K562 (cell line): Measurements from ENCODE around the gene CCDC71L.

ENCODE experiments used
- BCLAF1 ChIP-seq, 2 experiments: fragments of 450-650 bp in 1 of 2; IDR thresholded peaks; 2 replicates each; pipeline ENCODE4 v1.6.1; 2011 to 2017; ENCODE audit warnings: low read depth in 2 of 2, antibody characterized with exemption in 1 of 2, borderline replicate concordance in 1 of 2, low read length in 1 of 2, mild to moderate bottlenecking in 1 of 2, mixed read lengths in 1 of 2; ENCODE audit not compliant: control insufficient read depth in 1 of 2
- FOXJ3 ChIP-seq: sonication (generic); formaldehyde crosslinking; IDR thresholded peaks from 2 replicates; pipeline ENCODE4 v1.4.0; 2020; ENCODE audit warnings: mild to moderate bottlenecking, missing genetic modification reagents
- HDAC2 ChIP-seq: fragments of 450-650 bp; IDR thresholded peaks from 2 replicates; pipeline ENCODE4 v1.6.1; 2016; ENCODE audit warnings: mild to moderate bottlenecking
- HOMEZ ChIP-seq: fragments of 250-450 bp; sonication (Bioruptor Pico); IDR thresholded peaks from 2 replicates; pipeline ENCODE4 v1.4.0; 2020; ENCODE audit warnings: mild to moderate bottlenecking, moderate library complexity
- REST ChIP-seq, 2 experiments: fragments of 450-650 bp; formaldehyde crosslinking in 1 of 2; IDR thresholded peaks; 2 replicates each; pipeline versions ENCODE4 v1.4.0 to v1.6.1; 2014 to 2020; ENCODE audit warnings: mild to moderate bottlenecking in 2 of 2, borderline replicate concordance in 1 of 2, low read depth in 1 of 2
- STAT5A ChIP-seq: IDR thresholded peaks from 2 replicates; pipeline ENCODE4 v1.6.1; 2012; ENCODE audit warnings: low read length, inconsistent platforms, borderline replicate concordance
- ZBTB33 ChIP-seq: sonication (generic); formaldehyde crosslinking; IDR thresholded peaks from 2 replicates; pipeline ENCODE4 v1.8.1; 2023; ENCODE audit warnings: mild to moderate bottlenecking, missing genetic modification reagents
- ZNF12 ChIP-seq: sonication (generic); formaldehyde crosslinking; IDR thresholded peaks from 2 replicates; pipeline ENCODE4 v1.4.0; 2020; ENCODE audit warnings: mild to moderate bottlenecking, missing genetic modification reagents
- ZNF143 ChIP-seq: sonication (generic); formaldehyde crosslinking; IDR thresholded peaks from 2 replicates; pipeline ENCODE4 v1.9.0; 2022; ENCODE audit warnings: mild to moderate bottlenecking, missing genetic modification reagents
- ZNF398 ChIP-seq: fragments of 250-450 bp; sonication (Bioruptor Pico); IDR thresholded peaks from 2 replicates; pipeline ENCODE4 v1.8.0; 2021; ENCODE audit warnings: moderate library complexity, mild to moderate bottlenecking, inconsistent platforms

- TF ChIP-seq BCLAF1 (IDR thresholded peaks at IDR 0.05; ENCODE audit: borderline replicate concordance in 1 of 2, control insufficient read depth in 1 of 2, low read depth in 2 of 2, low read length in 1 of 2) = no peak
- no peak for TF ChIP-seq HOMEZ (CRISPR knock-in tag)
- no peak for TF ChIP-seq STAT5A
- TF ChIP-seq FOXJ3 (CRISPR knock-in tag) = no peak
- TF ChIP-seq ZNF398 (CRISPR knock-in tag) = no peak
- TF ChIP-seq HDAC2 = no peak
- TF ChIP-seq REST (IDR thresholded peaks at IDR 0.05; ENCODE audit: borderline replicate concordance) = no peak
- TF ChIP-seq REST (CRISPR knock-in tag; IDR thresholded peaks at IDR 0.05; ENCODE audit: low read depth) = no peak
- no peak for TF ChIP-seq ZNF12 (CRISPR knock-in tag)
- no peak for TF ChIP-seq ZBTB33 (CRISPR knock-in tag)
- TF ChIP-seq ZNF143 (CRISPR knock-in tag) = no peak
Measured at GRCh38 chr7:106608661-106609060, 52.3 kb downstream of the CCDC71L start.
